Right lung (tissue), 5 donors: ENCODE data around the gene EVPL. TPM values are rescaled to one million over a fixed set of nuclear protein-coding genes. Genes with fewer than 3 reads are reported as not detected.

ENCODE experiments used
- DNase-seq, 2 donors: peaks; one replicate each; pipeline ENCODE4 v3.0.0-alpha.2; 2013
- polyA plus RNA-seq, 5 donors: library from polyadenylated mRNA; unstranded; fragments of 120-200 nt; gene quantifications; one replicate each; pipeline versions ENCODE4 v1.2.1 to v1.2.3, GENCODE V29; 2013; ENCODE audit warnings: inconsistent platforms in 1 of 5, low replicate concordance in 1 of 5; ENCODE audit not compliant: insufficient read length in 5 of 5, insufficient read depth in 1 of 5

The EVPL gene
- polyA plus RNA-seq, 5 donors, result 15.8 to 47.5 (median 43.8) TPM

- no peak for DNase-seq
These were observed 7.2 kb downstream of the EVPL start for GRCh38 chr17:76019833-76020467.

GRCh38 chr17:76018801-76019200 lies 8.3 kb downstream of the EVPL start:
- no peak for DNase-seq

GRCh38 chr17:76018340-76018680 lies 8.8 kb downstream of the EVPL start:
- no peak for DNase-seq

- no peak for DNase-seq
These were observed 9.4 kb downstream of the EVPL start for GRCh38 chr17:76017481-76018339.

- DNase-seq, result no peak
These were observed 12.2 kb downstream of the EVPL start for GRCh38 chr17:76014925-76015261.

- peak in 1 of 2 donors; percentile 69 for DNase-seq
These were observed 12.8 kb downstream of the EVPL start for GRCh38 chr17:76014100-76014924.

GRCh38 chr17:76013377-76013932 lies 13.7 kb downstream of the EVPL start:
- DNase-seq, result no peak

- DNase-seq, result no peak
These were observed 15.2 kb downstream of the EVPL start for GRCh38 chr17:76011951-76012350.

- no peak for DNase-seq
These were observed 17.0 kb downstream of the EVPL start for GRCh38 chr17:76009969-76010661.

- DNase-seq, result no peak
These were observed 17.7 kb downstream of the EVPL start for GRCh38 chr17:76009447-76009846.

GRCh38 chr17:76008630-76009425 lies 18.3 kb downstream of the EVPL start:
- no peak for DNase-seq

GRCh38 chr17:76008208-76008607 lies 18.9 kb downstream of the EVPL start:
- no peak for DNase-seq

- no peak for DNase-seq
These were observed 19.3 kb downstream of the EVPL start for GRCh38 chr17:76007850-76008165.

- no peak for DNase-seq
These were observed 19.8 kb downstream of the EVPL start for GRCh38 chr17:76007131-76007849.

GRCh38 chr17:76005263-76006149 lies 21.6 kb downstream of the EVPL start:
- peak; percentile 66 to 68 for DNase-seq

- no peak for DNase-seq
These were observed 22.3 kb downstream of the EVPL start for GRCh38 chr17:76004750-76005262.

- DNase-seq, result no peak
These were observed 23.2 kb downstream of the EVPL start for GRCh38 chr17:76003915-76004314.

GRCh38 chr17:76002100-76002499 lies 25.0 kb downstream of the EVPL start:
- DNase-seq, result no peak
